ENCODE data around the gene MEGF6. TPM values are rescaled to one million over a fixed set of nuclear protein-coding genes. Genes with fewer than 3 reads are reported as not detected.

MEGF6 gene
- total and polyA plus RNA-seq, 2 of the 8 experiments (the other 6 are each of a cell fraction or from before 2014, with no cell fraction given): 4.1 to 14.8 TPM

- H3K4me2 ChIP-seq (ENCODE audit: insufficient read depth in 1 of 2, low read depth in 2 of 2, low read length in 2 of 2): no peak overlapping the region
- H2BK120ac ChIP-seq (replicated peaks; ENCODE audit: low read depth, low read length): no peak overlapping the region
- peaks cover 2 to 4% of the 10 kb centered on the region in 2 experiments for H4K20me1 ChIP-seq (replicated peaks in 1 of 2; ENCODE audit: control insufficient read depth in 1 of 2, insufficient read depth in 2 of 2, low read length in 2 of 2)
- H3K27ac ChIP-seq (ENCODE audit: low read depth, low read length): no peak overlapping the region
- POLR2A ChIA-PET (ENCODE audit: partially characterized antibody): no interaction called here
- H3K4me3 ChIP-seq (ENCODE audit: extremely low read depth in 1 of 4, insufficient read depth in 2 of 4, low read depth in 3 of 4, low read length in 4 of 4): no peak overlapping the region
- H3K23me2 ChIP-seq (ENCODE audit: low read depth, low read length): no peaks in the 10 kb centered on the region
- H2BK20ac ChIP-seq (ENCODE audit: low read length): no peak overlapping the region
- H3K79me1 ChIP-seq (ENCODE audit: low read depth, low read length): no peaks in the 10 kb centered on the region
- no peak overlapping the region for H4K5ac ChIP-seq (ENCODE audit: insufficient read length, low read depth, low read length)
- no peak for FAIRE-seq
- H2BK5ac ChIP-seq (ENCODE audit: low read depth, low read length): no peak overlapping the region
- WGBS, 2 experiments (ENCODE audit: extremely low coverage in 1 of 2, insufficient coverage in 1 of 2, insufficient read length in 1 of 2, insufficient replicate concordance in 2 of 2, low coverage in 1 of 2, low lambda C conversion rate in 2 of 2, missing lambda C conversion rate in 1 of 2): 91% methylated on average over 20 of the region's 34 CpGs; no CpG with 5 or more reads in 1 of the 2 experiments
- no peaks in the 10 kb centered on the region for H3K79me2 ChIP-seq (ENCODE audit: control insufficient read depth in 1 of 2, insufficient read depth in 2 of 2, low read length in 2 of 2)
- no peak overlapping the region for H3K56ac ChIP-seq (replicated peaks; ENCODE audit: insufficient read length, low read depth, low read length)
- H4K91ac ChIP-seq (replicated peaks; ENCODE audit: insufficient read length, low read length): no peak overlapping the region
- no peak overlapping the region for H3K18ac ChIP-seq (ENCODE audit: extremely low read depth, low read length)
- H2BK15ac ChIP-seq (ENCODE audit: low read length): no peak overlapping the region
- H3K23ac ChIP-seq (ENCODE audit: insufficient read length): no peak overlapping the region
- H3K4ac ChIP-seq (replicated peaks; ENCODE audit: insufficient read length, low read depth, low read length): no peak overlapping the region
- H2BK12ac ChIP-seq (ENCODE audit: low read depth, low read length): no peak overlapping the region
- peaks cover 0 to 4% (median 0%) of the 10 kb centered on the region in 4 experiments; a peak in 2 of 7 replicates for H3K4me1 ChIP-seq (replicated peaks in 1 of 4; ENCODE audit: control insufficient read depth in 3 of 4, insufficient read depth in 4 of 4, low read length in 3 of 4)
- CTCF ChIA-PET (ENCODE audit: partially characterized antibody): interaction anchor here (0.6 to 1.2 kb wide), 4 partner anchors 12 to 230 kb away, joined by 3 read pairs; no protein-coding TSS in a partner anchor
- TF ChIP-seq RXRA (IDR thresholded peaks at IDR 0.05; ENCODE audit: insufficient read depth, low read depth, low read length): no peak
- 0 out of 2 replicates have a peak, but pooled peaks have one; percentile 17 for TF ChIP-seq GABPA (IDR thresholded peaks at IDR 0.05; ENCODE audit: borderline replicate concordance, insufficient read depth, low read length)
- TF ChIP-seq HDAC6 (IDR thresholded peaks at IDR 0.05; ENCODE audit: low read depth, low read length): no peak
- no peak overlapping the region for H3K9ac ChIP-seq (replicated peaks in 1 of 4; ENCODE audit: extremely low read depth in 1 of 4, low read depth in 3 of 4, low read length in 3 of 4)
- no peak for DNase-seq (ENCODE audit: low read depth in 1 of 2, low spot score in 2 of 2)
- no peak overlapping the region for H2AFZ ChIP-seq (ENCODE audit: low read length)
- H2AK5ac ChIP-seq (ENCODE audit: low read depth, low read length): no peak overlapping the region
- peaks cover 0 to 7% of the 10 kb centered on the region in 2 experiments; a peak in 1 of 4 replicates for H3K9me3 ChIP-seq (ENCODE audit: insufficient read depth in 2 of 2, low read depth in 1 of 2, low read length in 1 of 2)
- H4K8ac ChIP-seq (ENCODE audit: extremely low read depth, insufficient read depth, low read length): no peak overlapping the region
- H3K14ac ChIP-seq (ENCODE audit: insufficient read length): no peak overlapping the region
- H3K27me3 ChIP-seq (replicated peaks in 1 of 4; ENCODE audit: control insufficient read depth in 3 of 4, extremely low read depth in 1 of 4, insufficient read depth in 3 of 4, low read length in 3 of 4): no peaks in the 10 kb centered on the region
- H3K36me3 ChIP-seq (ENCODE audit: control insufficient read depth in 2 of 4, insufficient read depth in 4 of 4, low read length in 3 of 4): no peaks in the 10 kb centered on the region; a peak in 2 of 8 replicates
Measured at GRCh38 chr1:3494321-3495308, 116.7 kb downstream of the MEGF6 start.

Data from H1 (cell line).